ENCODE results near the gene ALKBH8. TPM values are rescaled to one million over a fixed set of nuclear protein-coding genes. Genes with fewer than 3 reads are reported as not detected.

ALKBH8 gene
- 10 to 100 TPM in 1 of 2 experiments, 1 to 10 TPM in 1; 8.6 to 11.2 TPM for total RNA-seq

DNA sequence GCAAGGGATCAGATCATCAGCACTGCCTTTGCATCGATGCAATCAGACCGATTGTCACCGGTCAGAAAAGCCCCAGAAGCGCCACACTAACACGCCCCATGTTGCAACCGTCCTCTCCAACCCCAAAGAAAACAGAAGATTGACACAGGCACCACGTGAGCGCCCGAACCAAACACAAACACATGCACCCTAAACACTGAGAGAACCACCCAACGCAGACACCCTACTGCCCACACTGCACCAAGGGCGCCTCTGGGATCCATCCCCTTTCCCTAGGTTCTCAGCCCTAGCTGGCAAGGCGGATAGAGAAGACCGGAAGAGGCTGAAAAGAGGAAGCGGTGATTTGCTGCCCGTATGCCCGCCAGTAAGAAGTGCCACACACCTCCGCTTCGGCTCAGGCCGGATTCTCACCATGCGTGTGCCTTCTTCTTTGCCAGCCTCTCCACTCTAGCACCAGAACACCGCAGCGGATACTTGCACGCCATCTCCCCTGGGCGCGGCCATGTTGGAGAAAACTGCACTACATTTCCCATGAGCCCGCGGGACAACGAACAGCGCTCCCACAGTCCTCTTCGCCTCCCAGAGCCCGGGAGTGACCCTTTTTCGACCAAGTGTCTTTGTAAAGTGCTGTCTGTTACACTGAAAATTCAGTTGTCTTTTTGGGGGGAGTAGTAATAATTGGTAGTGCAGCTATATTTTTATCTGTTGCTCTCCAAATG is at the start of gene ALKBH8:
Gene ALKBH8, minus strand, starts transcription at position 517 of the 719 bp plus-strand sequence. CDS start 4,842 bp downstream, outside the sequence.
- ATAC-seq (peak; percentile 95), DNase-seq (peak; percentile 89)
- Mint-ChIP-seq H3K4me1 (peaks cover 52% of the 10 kb centered on the region), H3K9me3 (ENCODE audit: low read depth) (no peaks in the 10 kb centered on the region), H3K36me3 (no peaks in the 10 kb centered on the region), H3K27ac (peak within 1 kb of the TSS; percentile 95), H3K4me3 (peak within 1 kb of the TSS; percentile 92), H3K27me3 (no peaks in the 10 kb centered on the region)
- CTCF ChIA-PET = interaction anchor here (1.2 to 4.3 kb wide), 4 partner anchors 10 to 176 kb away, joined by 3 to 38 read pairs (median 10); no protein-coding TSS in a partner anchor

DNA sequence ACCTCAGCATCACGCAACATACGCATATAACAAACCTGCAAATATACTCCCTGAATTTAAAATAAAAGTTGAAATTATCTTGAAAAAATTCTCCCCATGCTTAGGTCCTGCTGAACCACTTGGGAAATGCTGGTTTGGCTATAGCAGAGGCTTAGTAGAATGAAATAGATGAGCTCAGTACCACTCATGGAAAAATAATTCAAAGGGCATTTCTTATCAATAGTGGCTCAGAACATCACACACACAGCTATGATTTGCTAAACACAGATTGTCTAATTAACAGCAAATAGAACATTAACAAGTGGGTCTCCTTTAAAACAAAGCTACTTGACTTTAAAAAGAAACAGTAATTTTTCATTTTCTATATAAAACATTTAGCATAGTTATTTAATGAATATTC is 46.9 kb upstream of the ALKBH8 start:
- Mint-ChIP-seq H3K9me3 (ENCODE audit: low read depth) (no peaks in the 10 kb centered on the region), H3K27ac (no peak overlapping the region), H3K36me3 (no peaks in the 10 kb centered on the region), H3K4me3 (no peak overlapping the region), H3K4me1 (no peaks in the 10 kb centered on the region), H3K27me3 (peaks cover 31% of the 10 kb centered on the region)
- CTCF ChIA-PET = interaction anchor here (1.3 kb wide), 1 partner anchor 77 kb away, joined by 3 read pairs; no protein-coding TSS in a partner anchor
- no peak for DNase-seq
- no peak for ATAC-seq

- ATAC-seq (no peak), DNase-seq (no peak)
- Mint-ChIP-seq H3K4me1 (no peaks in the 10 kb centered on the region), H3K36me3 (no peaks in the 10 kb centered on the region), H3K27ac (no peak overlapping the region), H3K9me3 (ENCODE audit: low read depth) (no peaks in the 10 kb centered on the region), H3K4me3 (no peak overlapping the region), H3K27me3 (peaks cover 46% of the 10 kb centered on the region)
- CTCF ChIA-PET = interaction anchor here (0.8 kb wide), 1 partner anchor 17 kb away, joined by 3 read pairs; no protein-coding TSS in a partner anchor
Observed at GRCh38 chr11:107609400-107610218, 44.1 kb upstream of the ALKBH8 start.

GRCh38 chr11:107608809-107609208 is 43.3 kb upstream of the ALKBH8 start:
- H3K36me3 Mint-ChIP-seq = no peaks in the 10 kb centered on the region
- no peak for ATAC-seq
- no peak overlapping the region for H3K4me3 Mint-ChIP-seq
- DNase-seq = no peak
- H3K27ac Mint-ChIP-seq = no peak overlapping the region
- H3K9me3 Mint-ChIP-seq (ENCODE audit: low read depth) = no peaks in the 10 kb centered on the region
- no peaks in the 10 kb centered on the region for H3K4me1 Mint-ChIP-seq
- CTCF ChIA-PET = interaction anchor here (0.8 kb wide), 1 partner anchor 18 kb away, joined by 3 read pairs; no protein-coding TSS in a partner anchor
- peaks cover 53% of the 10 kb centered on the region for H3K27me3 Mint-ChIP-seq

GRCh38 chr11:107606141-107606540 is 40.6 kb upstream of the ALKBH8 start:
- ATAC-seq = no peak
- H3K4me1 Mint-ChIP-seq = no peaks in the 10 kb centered on the region
- no peaks in the 10 kb centered on the region for H3K9me3 Mint-ChIP-seq (ENCODE audit: low read depth)
- CTCF ChIA-PET = no interaction called here
- H3K36me3 Mint-ChIP-seq = no peaks in the 10 kb centered on the region
- H3K4me3 Mint-ChIP-seq = no peak overlapping the region
- DNase-seq = no peak
- no peak overlapping the region for H3K27ac Mint-ChIP-seq
- H3K27me3 Mint-ChIP-seq = peaks cover 66% of the 10 kb centered on the region

DNA sequence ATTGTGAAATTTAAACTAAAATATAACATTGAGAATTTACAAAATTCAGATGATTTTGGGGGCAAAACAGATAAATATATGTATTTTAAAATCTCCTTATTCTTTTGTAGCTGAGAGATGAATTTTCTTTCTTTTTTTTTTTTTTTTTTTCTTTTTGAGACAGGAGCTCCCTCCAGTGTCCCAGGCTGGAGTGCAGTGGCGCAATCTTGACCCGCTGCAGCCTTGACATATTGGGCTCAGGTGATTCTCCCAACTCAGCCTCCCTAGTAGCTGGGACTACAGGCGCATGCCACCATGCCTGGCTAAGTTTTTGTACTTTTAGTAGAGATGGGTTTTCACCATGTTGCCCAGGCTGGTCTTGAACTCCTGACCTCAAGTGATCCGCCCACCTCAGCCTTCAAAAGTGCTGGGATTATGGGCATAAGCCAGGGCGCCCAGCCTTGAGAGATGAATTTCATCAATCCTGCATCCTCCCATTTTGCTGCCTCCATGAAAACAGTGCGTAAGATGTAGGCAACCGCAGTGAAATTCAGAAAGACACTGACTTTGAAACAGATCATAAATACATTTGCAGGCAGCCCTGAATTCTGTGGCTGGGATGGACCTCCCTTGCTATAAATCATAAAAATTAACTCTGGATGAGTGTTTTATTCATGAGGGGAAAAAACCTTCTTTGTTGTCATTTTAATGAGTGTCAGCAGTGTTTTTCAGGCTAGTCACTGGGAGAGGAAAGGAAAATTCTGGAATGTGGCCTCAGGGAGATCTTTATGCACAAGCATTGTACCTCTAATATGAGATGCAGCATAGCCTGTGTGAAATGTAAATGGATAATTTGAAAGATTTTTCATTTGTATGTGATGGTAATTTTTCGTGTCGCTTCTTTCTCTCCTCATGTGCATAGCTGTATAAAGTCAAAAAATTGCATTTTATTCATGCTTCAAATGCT is 39.8 kb upstream of the ALKBH8 start:
- Mint-ChIP-seq H3K9me3 (ENCODE audit: low read depth) (no peaks in the 10 kb centered on the region), H3K36me3 (no peaks in the 10 kb centered on the region), H3K27me3 (peaks cover 68% of the 10 kb centered on the region), H3K4me3 (no peak overlapping the region), H3K4me1 (no peaks in the 10 kb centered on the region), H3K27ac (no peak overlapping the region)
- CTCF ChIA-PET = interaction anchor here (1.6 kb wide), 1 partner anchor 43 kb away, joined by 4 read pairs; no protein-coding TSS in a partner anchor
- ATAC-seq (no peak), DNase-seq (no peak)

GRCh38 chr11:107598225-107599139 is 32.9 kb upstream of the ALKBH8 start:
- H3K9me3 Mint-ChIP-seq (ENCODE audit: low read depth) = no peaks in the 10 kb centered on the region

DNA sequence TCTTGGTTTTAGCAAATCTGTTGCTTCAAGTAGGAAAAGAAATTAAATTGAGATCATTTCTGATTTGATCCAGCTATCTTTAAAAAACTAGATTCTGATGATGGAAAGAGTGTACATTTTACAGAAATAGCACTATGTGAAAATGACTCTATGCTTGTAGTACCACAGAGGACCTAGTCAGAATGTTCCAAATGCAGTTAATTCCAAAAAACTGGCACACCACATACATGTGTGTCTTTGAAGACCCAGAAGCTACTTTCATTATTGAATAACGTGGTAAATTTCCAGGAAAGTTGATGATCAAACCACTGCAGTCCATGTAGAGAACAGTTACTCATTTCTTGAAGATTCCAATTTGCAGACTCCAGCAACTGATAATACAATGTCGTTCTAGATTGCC is 29.2 kb upstream of the ALKBH8 start:
- CTCF ChIA-PET = interaction anchor here (2.1 kb wide), 1 partner anchor 95 kb away, joined by 7 read pairs; no protein-coding TSS in a partner anchor
- Mint-ChIP-seq H3K4me1 (peaks cover 22% of the 10 kb centered on the region), H3K27me3 (peaks cover 79% of the 10 kb centered on the region), H3K36me3 (no peaks in the 10 kb centered on the region), H3K4me3 (no peak overlapping the region), H3K27ac (no peak overlapping the region), H3K9me3 (ENCODE audit: low read depth) (no peaks in the 10 kb centered on the region)
- no peak for ATAC-seq
- DNase-seq = no peak

More at GRCh38 chr11:107598225-107599139, 32.9 kb upstream of the ALKBH8 start:
- Mint-ChIP-seq H3K4me1 (no peaks in the 10 kb centered on the region), H3K36me3 (no peaks in the 10 kb centered on the region), H3K4me3 (no peak overlapping the region), H3K27ac (no peak overlapping the region), H3K27me3 (peaks cover 70% of the 10 kb centered on the region)
- CTCF ChIA-PET = no interaction called here
- DNase-seq (no peak), ATAC-seq (peak; percentile 39)

DNA sequence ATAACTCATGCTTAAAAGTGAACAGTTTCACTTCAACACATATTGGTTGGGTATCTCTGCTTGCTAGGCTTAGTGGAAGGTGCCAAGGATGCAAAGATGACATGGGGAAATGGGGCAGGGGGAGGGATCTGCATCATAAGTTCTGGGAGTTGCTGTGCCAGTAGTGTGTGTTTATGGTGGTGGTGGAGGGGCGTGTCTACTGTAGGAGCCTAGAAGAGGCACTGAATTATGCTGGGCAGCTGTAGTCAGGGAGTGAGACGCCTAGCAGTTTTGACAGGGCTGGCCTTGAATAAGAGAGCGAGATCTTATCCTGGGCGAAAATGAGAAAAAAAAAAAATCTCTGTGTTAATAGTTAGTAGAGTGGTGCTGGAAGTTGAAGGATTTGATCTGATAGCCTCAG is 28.4 kb upstream of the ALKBH8 start:
- H3K4me1 Mint-ChIP-seq = peaks cover 24% of the 10 kb centered on the region
- ATAC-seq = no peak
- H3K9me3 Mint-ChIP-seq (ENCODE audit: low read depth) = no peaks in the 10 kb centered on the region
- H3K27ac Mint-ChIP-seq = no peak overlapping the region
- H3K36me3 Mint-ChIP-seq = no peaks in the 10 kb centered on the region
- CTCF ChIA-PET = interaction anchor here (2.1 kb wide), 1 partner anchor 95 kb away, joined by 7 read pairs; no protein-coding TSS in a partner anchor
- no peak for DNase-seq
- no peak overlapping the region for H3K4me3 Mint-ChIP-seq
- peaks cover 85% of the 10 kb centered on the region for H3K27me3 Mint-ChIP-seq

- CTCF ChIA-PET = interaction anchor here (2.1 kb wide), 1 partner anchor 97 kb away, joined by 7 read pairs; no protein-coding TSS in a partner anchor
- Mint-ChIP-seq H3K4me1 (peaks cover 24% of the 10 kb centered on the region), H3K36me3 (no peaks in the 10 kb centered on the region), H3K27me3 (peaks cover 85% of the 10 kb centered on the region), H3K4me3 (no peak overlapping the region), H3K27ac (no peak overlapping the region), H3K9me3 (ENCODE audit: low read depth) (no peaks in the 10 kb centered on the region)
- DNase-seq (no peak), ATAC-seq (no peak)
Observed at GRCh38 chr11:107592813-107593212, 27.3 kb upstream of the ALKBH8 start.

GRCh38 chr11:107592231-107592590 is 26.7 kb upstream of the ALKBH8 start:
- CTCF ChIA-PET = interaction anchor here (1.0 to 1.1 kb wide), 2 partner anchors 10 to 43 kb away, joined by 3 read pairs; no protein-coding TSS in a partner anchor
- peaks cover 24% of the 10 kb centered on the region for H3K4me1 Mint-ChIP-seq
- peak overlapping the region; percentile 72 for H3K4me3 Mint-ChIP-seq
- H3K27ac Mint-ChIP-seq = no peak overlapping the region
- ATAC-seq (no peak), DNase-seq (no peak)
- H3K9me3 Mint-ChIP-seq (ENCODE audit: low read depth) = no peaks in the 10 kb centered on the region
- no peaks in the 10 kb centered on the region for H3K36me3 Mint-ChIP-seq
- H3K27me3 Mint-ChIP-seq = peaks cover 85% of the 10 kb centered on the region

Data from activated CD8-positive, alpha-beta memory T cell treated with anti-CD3 and anti-CD28 coated beads, Interleukin-2, amount 10 ng/mL, durations not matched to agents 7 days and 5 days (primary cell).